Brain microvascular endothelial cell (primary cell): ENCODE data around the gene NT5DC3.
"Not testable (repeated sequence)": the region's sequence is repeated elsewhere in the genome, so short reads cannot be mapped to it uniquely, and the experiment has no call there.

Experiments used
- DNase-seq: peaks from one replicate; pipeline ENCODE4 v3.0.0-alpha.2; 2020
- H3K27ac ChIP-seq: fragments of 250-450 bp; sonication (Bioruptor Pico); 2 replicates; pipeline ENCODE4 v1.5.1; 2020; ENCODE audit warnings: mild to moderate bottlenecking, moderate library complexity
- H3K27me3 ChIP-seq: fragments of 250-450 bp; sonication (Bioruptor Pico); replicated peaks from 2 replicates; pipeline ENCODE4 v1.5.1; 2020; ENCODE audit warnings: mild to moderate bottlenecking
- H3K36me3 ChIP-seq: fragments of 250-450 bp; sonication (Bioruptor Pico); replicated peaks from 2 replicates; pipeline ENCODE4 v1.5.1; 2020; ENCODE audit warnings: mild to moderate bottlenecking
- H3K4me3 ChIP-seq: 2 replicates; pipeline ENCODE4 v1.5.1; 2011; ENCODE audit warnings: low read depth, mild to moderate bottlenecking, control low read depth, low read length, moderate library complexity
- in situ Hi-C: cut with HindIII; loops from 2 replicates; pipeline ENCODE4 v1.10.0; 2017; ENCODE audit warnings: low sequenced_read_pairs, low pct_ligation_motif_present
- TF ChIP-seq, protein P1 (sequence below): IDR thresholded peaks from 2 replicates; pipeline ENCODE4 v1.5.1; 2011; ENCODE audit warnings: low read depth, mild to moderate bottlenecking, moderate library complexity, low read length, control low read depth, inconsistent platforms; ENCODE audit errors: missing control alignments

NT5DC3 gene

GRCh38 chr12:103813949-103814348 lies 27.1 kb downstream of the NT5DC3 start:
- H3K36me3 ChIP-seq, result no peaks in the 10 kb centered on the region
- no peak overlapping the region for H3K4me3 ChIP-seq
- H3K27me3 ChIP-seq, result no peaks in the 10 kb centered on the region
- TF ChIP-seq, protein P1, sequence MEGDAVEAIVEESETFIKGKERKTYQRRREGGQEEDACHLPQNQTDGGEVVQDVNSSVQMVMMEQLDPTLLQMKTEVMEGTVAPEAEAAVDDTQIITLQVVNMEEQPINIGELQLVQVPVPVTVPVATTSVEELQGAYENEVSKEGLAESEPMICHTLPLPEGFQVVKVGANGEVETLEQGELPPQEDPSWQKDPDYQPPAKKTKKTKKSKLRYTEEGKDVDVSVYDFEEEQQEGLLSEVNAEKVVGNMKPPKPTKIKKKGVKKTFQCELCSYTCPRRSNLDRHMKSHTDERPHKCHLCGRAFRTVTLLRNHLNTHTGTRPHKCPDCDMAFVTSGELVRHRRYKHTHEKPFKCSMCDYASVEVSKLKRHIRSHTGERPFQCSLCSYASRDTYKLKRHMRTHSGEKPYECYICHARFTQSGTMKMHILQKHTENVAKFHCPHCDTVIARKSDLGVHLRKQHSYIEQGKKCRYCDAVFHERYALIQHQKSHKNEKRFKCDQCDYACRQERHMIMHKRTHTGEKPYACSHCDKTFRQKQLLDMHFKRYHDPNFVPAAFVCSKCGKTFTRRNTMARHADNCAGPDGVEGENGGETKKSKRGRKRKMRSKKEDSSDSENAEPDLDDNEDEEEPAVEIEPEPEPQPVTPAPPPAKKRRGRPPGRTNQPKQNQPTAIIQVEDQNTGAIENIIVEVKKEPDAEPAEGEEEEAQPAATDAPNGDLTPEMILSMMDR, result no peak
- no peak overlapping the region for H3K27ac ChIP-seq
- in situ Hi-C loops, result no loop called here
- DNase-seq, result no peak

- in situ Hi-C loops, result no loop called here
- no peaks in the 10 kb centered on the region for H3K36me3 ChIP-seq
- TF ChIP-seq, protein P1, result no peak
- H3K27me3 ChIP-seq, result no peaks in the 10 kb centered on the region
- H3K4me3 ChIP-seq, result no peak overlapping the region
- H3K27ac ChIP-seq, result no peak overlapping the region
- DNase-seq, result no peak
Observed at GRCh38 chr12:103813426-103813825, 27.6 kb downstream of the NT5DC3 start.

GRCh38 chr12:103812789-103813188 lies 28.2 kb downstream of the NT5DC3 start:
- H3K27ac ChIP-seq, result no peak overlapping the region
- no peak for DNase-seq
- in situ Hi-C loops, result no loop called here
- no peaks in the 10 kb centered on the region for H3K36me3 ChIP-seq
- TF ChIP-seq, protein P1, result no peak
- no peaks in the 10 kb centered on the region for H3K27me3 ChIP-seq
- no peak overlapping the region for H3K4me3 ChIP-seq

- in situ Hi-C loops, result no loop called here
- Histone ChIP-seq H3K27me3 (no peaks in the 10 kb centered on the region), H3K4me3 (no peak overlapping the region), H3K27ac (no peak overlapping the region), H3K36me3 (no peaks in the 10 kb centered on the region)
- TF ChIP-seq, protein P1, result no peak
- DNase-seq, result no peak
Observed at GRCh38 chr12:103811791-103812190, 29.2 kb downstream of the NT5DC3 start.

DNA sequence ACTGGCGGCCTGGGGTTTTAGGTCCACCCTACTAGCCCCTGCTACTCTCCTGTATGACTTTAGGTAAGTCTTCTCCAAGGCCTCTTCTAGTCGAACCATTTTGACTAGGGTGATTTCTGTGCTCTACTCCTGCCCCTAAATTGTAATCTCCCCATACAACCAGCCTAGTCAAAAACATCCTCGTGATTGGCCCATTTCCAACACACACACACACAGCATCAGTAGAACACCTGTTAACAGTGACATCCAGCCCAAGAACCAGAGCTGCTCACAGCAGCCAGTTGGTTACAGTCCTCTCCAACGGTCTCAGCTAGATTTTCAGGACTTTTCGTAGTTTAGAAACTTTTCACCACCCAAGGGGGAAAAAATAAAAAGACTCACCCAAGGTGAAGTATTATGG lies 30.9 kb downstream of the NT5DC3 start:
- Histone ChIP-seq H3K27me3 (no peaks in the 10 kb centered on the region), H3K36me3 (no peaks in the 10 kb centered on the region), H3K27ac (no peak overlapping the region), H3K4me3 (no peak overlapping the region)
- TF ChIP-seq, protein P1, result no peak
- in situ Hi-C loops, result no loop called here
- no peak for DNase-seq

DNA sequence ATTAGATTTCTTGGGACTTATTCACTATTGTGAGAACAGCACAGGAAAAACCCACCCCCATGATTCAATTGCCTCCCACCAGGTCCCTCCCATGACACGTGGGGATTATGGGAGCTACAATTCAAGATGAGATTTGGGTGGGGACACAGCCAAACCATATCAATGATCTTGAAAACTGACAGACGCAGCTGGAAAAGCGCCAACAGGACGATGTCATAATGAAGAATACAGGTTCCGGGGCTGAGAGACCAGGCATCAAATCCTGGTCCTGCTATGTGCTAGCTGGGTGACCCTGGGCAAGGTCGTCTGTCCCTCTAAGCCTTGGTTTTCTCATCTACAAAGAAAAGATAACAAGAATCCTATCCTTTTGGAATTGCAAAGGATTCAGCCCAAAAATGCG lies 31.4 kb downstream of the NT5DC3 start:
- H3K36me3 ChIP-seq, H3K27ac ChIP-seq, in situ Hi-C loops, H3K4me3 ChIP-seq, DNase-seq, H3K27me3 ChIP-seq: not testable (repeated sequence)
